Epithelial cell of prostate (primary cell): ENCODE measurements around the gene SLC25A51.
A peak's percentile ranks its signal among the peaks of the same experiment; 100 is the strongest.

ENCODE experiments used
- DNase-seq: peaks from one replicate; pipeline ENCODE4 v3.0.0-alpha.2; 2011; ENCODE audit warnings: low read depth, low spot score
- H3K27ac ChIP-seq: fragments of 450-650 bp; 2 replicates; pipeline ENCODE4 v1.5.1; 2017; ENCODE audit warnings: mild to moderate bottlenecking

The SLC25A51 gene, protein sequence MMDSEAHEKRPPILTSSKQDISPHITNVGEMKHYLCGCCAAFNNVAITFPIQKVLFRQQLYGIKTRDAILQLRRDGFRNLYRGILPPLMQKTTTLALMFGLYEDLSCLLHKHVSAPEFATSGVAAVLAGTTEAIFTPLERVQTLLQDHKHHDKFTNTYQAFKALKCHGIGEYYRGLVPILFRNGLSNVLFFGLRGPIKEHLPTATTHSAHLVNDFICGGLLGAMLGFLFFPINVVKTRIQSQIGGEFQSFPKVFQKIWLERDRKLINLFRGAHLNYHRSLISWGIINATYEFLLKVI

DNA sequence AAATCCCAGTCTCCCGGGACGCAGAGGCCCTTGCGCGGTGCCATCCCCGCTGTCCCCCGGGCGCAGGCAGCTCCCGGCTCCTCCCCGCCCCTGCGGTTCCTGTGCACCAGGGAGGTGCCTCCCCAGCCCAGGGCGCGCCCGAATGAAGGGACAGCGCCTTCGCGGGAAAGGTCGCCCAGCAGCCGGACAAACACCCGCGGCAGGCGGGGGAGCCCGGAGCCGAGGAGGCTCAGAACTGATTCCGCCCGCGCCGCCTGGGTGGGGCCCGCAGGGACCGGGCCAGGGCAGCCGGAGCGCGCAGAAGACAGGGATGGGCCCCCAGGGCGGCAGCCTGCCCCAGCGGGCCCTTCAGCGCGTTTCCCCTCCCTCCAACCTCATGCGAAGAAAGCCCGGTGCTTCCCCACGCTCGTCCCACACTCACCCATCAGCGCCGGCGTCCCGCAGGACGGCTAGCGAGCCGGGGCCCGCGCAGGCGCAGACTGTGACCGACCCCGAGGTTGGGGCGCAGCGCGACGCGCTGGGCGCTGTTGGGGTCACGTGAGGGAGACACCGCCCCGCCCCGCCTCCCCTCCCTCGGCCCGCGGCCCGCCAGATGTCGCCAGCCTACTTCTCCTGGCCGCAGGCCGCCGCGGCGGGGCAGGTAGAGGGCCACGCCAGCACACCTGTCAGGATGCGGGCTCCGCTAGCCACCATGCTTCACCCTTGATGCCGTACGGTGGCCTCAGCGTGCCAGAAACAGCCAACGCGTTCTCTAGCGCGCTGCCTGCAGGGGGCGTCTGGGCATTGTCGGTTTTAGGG, at the start of gene SLC25A51:
Gene SLC25A51 (minus strand): TSS at position 481 of the 798 bp plus-strand sequence. CDS start 15,577 bp downstream, outside the sequence.
- DNase-seq, result peak; percentile 64
- peak within 1 kb of the TSS; percentile 83 for H3K27ac ChIP-seq

DNA sequence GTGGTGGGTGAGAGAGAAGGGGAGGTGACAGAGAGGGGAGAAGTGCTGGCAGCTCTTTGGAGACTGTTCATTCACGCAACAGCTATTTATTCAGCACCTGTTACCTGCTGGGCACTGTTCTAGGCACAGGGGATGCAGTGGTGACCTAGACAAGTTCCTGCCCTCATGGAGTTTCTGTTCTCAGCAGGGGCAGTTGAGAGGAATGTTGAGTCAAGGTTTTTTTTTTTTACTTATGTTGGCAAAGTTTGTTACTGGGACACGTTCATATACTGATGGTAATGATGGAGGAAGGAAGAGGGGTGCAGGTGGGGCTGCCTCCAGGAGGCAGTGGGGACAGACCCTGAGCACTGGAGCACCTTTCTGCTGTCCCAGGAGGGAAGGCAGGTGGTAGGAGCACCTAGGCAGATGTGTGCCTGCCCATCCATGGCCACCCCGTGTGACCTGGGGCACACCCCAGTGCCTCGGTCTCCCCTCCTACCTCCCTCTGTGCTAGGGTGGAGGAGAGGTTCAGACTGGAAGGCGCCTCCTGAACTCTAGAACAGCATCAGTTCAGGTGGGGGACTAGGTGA, 49.4 kb upstream of the SLC25A51 start:
- no peak for DNase-seq
- H3K27ac ChIP-seq, result peak overlapping the region; percentile 87

DNA sequence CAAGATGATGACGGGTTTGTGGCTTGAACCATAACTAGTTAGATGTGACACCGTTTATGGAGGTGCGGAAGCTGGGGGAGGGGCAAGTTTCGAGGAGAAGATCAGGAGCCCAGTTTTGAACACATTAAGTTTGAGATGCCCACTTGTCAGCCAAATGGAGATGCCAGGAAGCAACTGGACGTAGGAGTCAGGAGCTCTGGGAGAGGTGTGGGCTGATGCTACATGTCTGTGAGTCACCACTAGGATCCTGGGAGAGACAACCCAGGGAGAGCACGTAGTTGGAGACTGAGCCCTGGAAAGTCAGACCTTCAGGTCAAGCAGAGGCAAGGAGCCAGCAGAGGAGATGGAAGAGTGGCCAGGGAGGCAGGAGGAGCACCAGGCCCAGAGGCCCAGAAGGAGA, 48.8 kb upstream of the SLC25A51 start:
- peak overlapping the region; percentile 87 for H3K27ac ChIP-seq
- DNase-seq, result no peak

DNA sequence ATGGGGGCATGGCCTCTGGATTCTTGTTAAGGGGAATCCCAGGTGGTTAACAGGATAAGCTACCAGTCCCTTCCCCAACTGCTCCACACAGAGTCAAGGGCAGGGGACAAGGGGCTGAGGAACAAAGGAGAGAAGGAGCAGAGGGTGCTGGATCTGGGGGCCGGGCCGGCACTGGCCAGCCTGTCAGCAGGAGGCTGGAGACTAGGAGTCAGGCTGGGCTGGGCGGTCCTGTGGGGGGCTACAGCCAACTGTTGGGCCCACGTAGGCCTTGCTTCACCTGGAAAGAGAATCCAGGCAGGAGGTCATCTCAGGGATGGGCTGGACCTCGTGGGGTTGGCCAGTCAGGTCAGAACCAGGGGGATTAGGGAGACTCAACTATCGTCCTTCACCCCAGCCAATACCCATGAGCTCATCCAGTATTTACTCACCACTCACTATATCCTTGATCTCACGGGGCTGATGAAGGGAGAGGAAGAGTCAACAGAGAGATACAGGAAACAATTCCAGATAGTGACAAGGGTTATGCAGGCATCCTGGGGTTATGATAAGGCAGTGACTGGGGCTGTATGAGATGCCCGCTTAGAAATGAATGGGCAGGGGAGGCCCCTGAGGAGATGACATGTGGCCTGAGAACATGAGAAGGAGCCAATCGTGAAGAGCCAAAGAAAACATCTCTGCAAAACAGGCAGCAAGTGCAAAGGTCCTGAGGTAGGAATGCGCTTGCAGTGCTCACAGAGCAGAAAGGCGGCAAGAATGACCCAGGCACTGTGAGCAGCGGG, 47.9 kb upstream of the SLC25A51 start:
- H3K27ac ChIP-seq, result no peak overlapping the region
- no peak for DNase-seq

DNA sequence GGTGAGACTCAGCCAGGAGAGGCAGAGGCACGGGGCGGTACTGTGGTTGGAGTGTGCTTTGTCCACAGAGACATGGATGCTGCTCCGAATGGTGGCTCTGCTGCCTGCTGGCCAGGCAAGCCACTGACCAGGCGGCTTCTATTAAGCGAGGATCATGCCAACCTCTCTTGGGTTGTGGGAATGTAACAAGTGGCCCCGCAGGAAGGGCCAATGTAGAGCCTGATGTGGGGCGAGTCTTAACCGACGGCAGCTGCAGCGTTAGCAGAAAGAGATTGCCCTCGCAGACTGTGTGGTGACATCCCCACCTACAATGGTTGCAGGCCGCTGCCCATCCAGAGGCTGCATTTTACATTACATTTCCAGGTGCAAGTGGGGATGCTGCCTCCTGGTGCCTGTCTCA, 46.6 kb upstream of the SLC25A51 start:
- DNase-seq, result no peak
- no peak overlapping the region for H3K27ac ChIP-seq

DNA sequence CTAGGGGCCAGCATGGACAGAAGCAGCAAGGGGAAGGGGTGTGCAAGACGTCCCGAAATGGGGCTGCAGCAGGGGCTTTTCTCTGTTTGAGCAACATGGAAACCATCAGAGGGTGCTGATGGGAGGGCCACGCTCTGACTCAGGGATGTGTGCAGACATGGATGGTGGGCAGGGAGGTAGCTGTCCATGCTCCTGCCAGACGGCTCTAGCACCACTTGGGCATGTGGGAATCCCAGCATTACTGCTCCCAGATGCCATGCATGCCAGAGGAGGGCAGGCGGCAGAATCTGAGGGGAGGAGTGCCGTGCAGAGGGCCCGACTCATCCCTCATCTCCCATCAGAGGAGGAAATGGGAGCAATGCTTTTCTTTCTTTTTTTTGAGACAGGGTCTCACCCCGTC, 45.6 kb upstream of the SLC25A51 start:
- no peak for DNase-seq
- no peak overlapping the region for H3K27ac ChIP-seq

DNA sequence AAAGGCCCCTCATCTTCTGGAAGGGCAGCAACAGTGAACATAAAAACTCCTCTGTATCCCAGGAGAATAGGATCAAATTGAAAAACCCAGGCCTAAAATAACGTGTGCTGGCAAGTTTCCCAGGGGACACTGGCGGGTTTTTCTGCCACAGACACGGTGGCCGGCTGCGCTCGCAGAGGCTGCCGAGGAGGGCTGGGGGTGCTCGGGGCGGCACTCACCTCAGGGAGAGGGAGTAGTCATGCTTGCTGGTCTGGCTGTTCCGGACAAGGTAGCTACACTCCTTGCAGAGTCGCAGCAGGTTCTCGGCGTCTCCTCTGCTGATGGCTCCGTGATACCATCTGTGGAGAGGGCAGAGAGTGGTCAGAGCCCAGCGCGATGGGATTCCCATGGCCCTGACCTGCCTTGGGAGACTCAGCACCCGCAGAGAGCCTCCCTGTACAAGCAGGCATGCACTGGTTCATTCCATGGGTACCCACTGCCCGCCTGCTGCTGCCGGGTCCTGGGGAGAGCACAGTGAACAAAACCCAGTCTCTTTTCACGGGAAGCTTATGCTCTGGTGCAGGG, 44.6 kb upstream of the SLC25A51 start:
- H3K27ac ChIP-seq, result peak overlapping the region; percentile 32

DNA sequence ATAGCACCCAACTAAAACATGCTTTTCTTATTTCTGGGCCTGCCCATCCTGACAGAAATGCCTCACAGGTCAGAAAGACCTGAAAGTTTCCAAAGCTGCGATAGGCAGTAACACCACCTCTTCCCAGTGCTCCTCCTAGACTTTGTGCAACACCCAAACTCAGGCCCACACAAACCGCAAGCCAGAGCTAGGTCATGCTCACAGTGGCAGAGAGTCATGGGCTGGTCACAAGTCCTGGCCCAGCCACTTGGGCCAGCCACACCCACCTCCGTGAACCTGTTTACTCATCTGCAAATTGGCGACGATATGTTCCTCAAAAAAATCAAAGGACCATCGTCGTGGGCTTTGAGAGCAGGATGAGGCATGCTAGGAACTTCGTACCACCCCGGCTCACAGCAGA, 44.0 kb upstream of the SLC25A51 start:
- H3K27ac ChIP-seq, result peak overlapping the region; percentile 32
- no peak for DNase-seq

More for the DNA sequence above, 44.6 kb upstream of the SLC25A51 start:
- DNase-seq, result no peak

DNA sequence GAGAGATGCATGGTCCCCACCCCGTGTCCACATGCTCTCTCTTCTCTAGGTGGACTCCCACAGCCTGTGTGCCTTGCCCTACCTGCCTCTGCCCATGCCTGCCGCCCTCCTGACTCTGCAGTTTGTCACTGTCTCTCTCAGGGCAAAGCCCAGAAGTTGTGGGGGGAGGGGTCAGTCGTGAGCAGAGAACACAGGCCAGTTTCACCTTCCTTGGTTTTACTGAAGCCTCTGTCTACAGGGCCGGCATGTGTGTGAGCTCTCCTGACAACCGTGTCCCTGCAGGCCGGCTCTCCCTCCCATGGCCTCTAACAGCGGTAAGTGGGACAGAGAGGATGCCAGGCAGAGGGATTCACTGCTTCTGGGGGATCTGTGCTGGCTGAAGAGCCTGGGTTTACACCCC, 43.5 kb upstream of the SLC25A51 start:
- peak overlapping the region; percentile 32 for H3K27ac ChIP-seq
- DNase-seq, result no peak

DNA sequence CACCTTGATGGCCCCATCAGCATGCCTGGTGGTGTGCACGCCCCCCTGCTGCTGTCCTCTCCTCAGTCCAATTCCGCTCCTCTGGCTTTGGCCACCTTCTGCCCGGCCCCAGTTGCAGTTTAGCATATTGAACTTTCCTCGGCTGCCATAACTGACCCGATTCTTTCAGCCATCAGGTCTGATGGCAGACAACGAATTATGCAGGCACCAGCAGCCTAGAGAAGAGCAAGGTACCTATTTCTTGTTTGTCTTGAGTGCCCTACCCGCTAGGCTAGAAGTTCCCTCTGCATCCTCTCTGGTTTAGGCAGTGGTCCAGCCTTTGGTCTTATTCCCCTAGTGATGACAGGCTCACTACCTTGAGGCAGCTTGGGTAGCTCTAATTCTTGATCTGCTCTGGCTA, 43.0 kb upstream of the SLC25A51 start:
- no peak for DNase-seq
- H3K27ac ChIP-seq, result no peak overlapping the region

DNA sequence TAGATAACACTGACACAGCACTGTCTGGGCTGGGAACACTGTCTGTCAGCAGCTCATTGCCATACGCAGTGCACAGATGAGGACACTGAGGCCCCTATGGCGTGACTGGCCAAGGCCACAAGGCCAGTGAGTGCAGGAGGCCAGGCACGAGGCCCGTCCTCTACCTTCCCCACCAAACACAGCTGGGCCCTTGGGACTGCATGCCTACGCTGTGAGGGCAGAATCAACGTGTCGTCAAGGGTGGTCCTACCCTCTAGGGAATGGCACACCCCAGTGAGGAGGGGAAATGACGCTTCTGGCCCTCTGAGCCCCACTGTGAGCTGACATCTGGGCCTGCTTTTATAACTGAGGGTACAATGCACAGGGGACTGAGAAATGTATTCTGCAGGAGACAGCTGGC, 42.1 kb upstream of the SLC25A51 start:
- H3K27ac ChIP-seq, result no peak overlapping the region
- DNase-seq, result no peak

DNA sequence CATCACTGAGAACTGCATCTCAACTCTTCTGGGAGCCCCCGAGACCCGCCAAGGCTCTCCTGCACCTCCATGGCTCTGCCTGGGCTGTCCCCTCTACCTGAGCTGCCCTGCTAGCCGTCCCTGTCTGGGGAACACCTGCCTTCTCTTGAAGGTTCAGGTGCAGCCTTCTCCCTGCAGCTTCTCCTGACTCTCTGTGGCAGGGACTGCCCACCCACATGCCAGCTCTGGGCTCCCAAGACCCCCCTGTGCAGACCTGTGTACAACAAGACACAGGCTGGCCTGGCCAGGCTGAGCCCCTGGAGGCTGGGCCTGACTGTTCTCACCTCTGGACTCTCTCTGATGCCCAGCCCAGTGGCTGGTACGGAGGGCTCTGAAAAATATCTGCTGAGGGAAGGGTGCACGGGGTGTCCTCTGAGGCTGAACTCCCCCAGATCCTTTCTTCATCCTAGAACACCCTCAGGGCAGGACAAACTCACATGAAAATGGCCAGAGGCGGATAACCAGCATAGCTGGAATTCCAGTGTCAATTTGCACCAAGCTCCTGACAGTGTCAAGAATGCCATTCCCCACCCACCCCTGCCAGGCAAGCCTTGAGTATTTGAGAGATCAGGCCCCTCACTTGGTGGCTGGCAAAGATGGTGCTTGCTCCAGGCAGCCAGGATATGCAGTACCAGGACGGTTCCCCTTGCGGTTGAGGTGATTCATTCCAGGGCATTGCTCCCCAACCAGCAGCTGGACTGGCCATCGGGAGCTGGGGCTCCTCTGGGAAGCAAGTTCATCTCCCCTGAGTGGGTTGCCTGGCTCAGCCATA, 40.9 kb upstream of the SLC25A51 start:
- peak overlapping the region; percentile 46 for H3K27ac ChIP-seq
- no peak for DNase-seq

DNA sequence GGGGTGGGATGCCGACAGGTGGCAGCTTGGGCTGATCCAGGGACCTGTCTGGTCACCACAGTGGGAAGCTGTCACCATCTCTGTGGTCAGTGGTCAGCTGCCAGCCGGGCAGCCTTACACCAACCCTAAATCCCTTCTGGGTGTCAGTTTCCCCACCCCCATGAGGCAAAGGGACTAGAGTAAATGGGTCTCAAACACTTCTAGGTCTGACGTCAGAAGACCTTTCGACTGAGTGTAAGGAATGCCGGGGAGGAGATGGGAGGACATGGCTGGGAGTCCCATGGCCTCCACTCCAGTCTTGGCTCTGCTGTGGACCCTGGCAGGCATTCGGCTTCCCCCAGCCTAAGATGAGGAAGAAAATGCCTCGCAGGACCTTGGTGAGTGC, 40.3 kb upstream of the SLC25A51 start:
- no peak for DNase-seq
- peak overlapping the region; percentile 46 for H3K27ac ChIP-seq

DNA sequence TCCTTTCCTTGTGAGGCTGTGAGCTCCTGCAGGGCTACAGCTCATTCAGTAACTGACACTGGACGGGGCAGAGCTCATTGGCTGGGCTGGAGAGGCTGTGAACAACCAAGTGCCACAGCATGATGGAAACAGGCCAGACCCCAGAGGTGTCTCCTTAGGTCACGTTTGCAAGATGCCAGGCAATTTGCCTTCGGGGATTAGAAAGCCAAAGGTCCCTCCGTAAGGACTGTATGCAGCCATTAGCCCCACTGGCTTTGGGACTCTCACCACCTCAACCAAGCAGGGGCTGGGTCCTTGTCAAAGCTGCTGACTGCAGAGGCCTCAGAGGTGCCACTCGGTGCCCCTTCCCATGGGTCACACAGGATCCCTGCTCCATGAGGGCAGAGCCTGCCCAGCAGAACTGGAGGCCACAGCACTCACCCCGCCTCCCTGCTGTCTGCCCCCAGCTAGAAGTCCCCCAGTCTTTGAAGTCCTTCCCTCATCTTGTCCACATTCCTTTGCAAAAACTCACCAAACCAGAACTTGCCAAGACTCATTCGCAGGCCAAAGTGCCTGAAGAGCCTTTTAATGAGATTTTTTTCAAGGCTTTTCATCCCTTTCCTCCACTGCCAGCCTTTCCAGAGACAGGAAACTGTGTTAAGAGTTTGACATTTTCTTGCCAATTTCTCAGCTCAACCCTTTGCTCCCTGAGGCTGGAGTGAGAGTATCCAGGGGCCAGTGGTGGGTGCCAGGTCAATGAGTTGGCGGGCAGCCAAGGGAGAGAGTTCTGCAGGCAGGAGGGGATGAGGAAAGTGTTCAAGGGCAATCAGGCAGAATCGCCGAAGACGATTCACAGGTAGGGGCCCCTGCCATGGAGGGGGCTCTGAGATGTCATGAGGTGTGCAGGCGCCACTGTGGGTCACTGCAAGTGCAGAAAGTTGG, 39.7 kb upstream of the SLC25A51 start:
- no peak for DNase-seq
- peak overlapping the region; percentile 46 for H3K27ac ChIP-seq

DNA sequence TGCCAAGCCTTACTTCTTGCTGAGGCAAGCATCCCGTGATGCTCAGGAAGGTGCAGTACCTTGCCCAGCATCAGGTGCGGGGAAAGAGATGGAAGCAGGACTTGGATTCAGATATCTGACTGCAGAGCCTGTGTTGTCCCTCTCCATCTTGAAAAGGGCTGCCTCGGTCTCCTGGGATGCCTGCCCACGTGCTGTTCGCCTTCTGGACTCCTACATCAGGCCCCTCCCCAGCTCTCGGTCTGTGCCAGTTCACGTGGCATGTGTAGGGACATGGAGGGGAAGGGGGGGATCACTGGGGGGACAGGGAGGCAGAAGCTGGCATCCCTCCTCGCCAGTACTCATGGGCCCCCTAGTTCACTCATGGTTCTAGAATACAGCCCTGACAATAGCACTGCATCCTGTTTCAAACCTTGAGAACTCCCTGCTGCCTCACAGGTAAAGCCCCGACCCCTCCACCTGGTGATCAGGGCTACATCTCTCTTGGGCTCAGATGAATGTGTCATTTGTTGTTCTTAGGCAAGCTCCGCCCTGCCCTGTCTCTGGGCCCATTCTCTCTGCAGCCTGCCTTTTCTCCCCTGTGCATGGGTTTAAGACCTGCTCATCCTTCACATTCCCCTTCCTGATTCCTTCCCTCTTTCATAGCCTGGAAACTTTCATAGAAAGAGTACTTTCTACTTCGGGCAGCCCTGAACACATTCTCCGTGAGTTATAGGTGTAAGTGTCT, 38.9 kb upstream of the SLC25A51 start:
- peak overlapping the region; percentile 46 for H3K27ac ChIP-seq
- no peak for DNase-seq

DNA sequence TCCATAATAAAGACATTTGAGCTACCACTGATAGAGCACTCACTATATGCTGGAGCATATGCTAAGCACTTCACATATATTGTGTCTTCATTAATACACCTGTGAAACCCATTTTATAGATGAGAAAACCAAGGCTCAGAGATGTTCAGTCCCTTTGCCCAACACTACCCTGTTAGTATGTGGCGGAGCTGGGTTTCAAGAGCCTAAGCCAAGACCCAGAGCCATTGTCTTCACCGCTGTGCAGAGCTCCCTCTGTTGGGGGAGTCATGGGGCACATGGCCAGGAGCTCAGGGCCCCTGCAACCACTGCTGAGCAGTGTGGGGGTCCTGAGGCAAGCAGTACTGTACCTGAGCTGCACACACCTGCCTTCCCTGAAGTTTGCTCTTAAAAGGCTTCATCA, 37.3 kb upstream of the SLC25A51 start:
- DNase-seq, result no peak
- no peak overlapping the region for H3K27ac ChIP-seq

DNA sequence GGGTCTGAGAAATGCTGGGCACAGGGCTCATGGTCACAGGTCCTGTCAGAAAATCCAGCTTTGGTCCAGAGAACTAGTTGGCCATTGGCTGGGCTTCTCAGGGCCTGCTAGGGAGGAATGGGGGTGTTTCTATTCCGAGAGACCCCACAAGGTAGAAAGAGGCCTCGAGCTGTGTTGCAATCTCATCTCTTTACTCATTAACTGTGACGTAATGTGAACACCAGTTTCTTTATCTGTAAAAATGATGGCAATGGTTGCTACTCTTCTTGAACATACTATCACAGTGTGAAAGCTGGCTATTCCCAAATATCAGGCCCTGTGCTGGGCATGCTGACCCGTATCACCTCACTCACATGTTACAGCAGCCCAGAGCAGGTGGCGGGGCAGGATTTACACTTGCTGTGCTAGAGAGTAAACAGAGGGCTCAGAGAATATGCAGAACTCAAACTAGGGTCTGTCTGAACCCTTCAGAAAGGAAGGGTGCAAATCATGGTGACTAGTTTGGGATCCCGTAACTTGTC, 35.7 kb upstream of the SLC25A51 start:
- H3K27ac ChIP-seq, result no peak overlapping the region
- no peak for DNase-seq
